ENCODE data around the gene ARMC5. TPM values are rescaled to one million over a fixed set of nuclear protein-coding genes. Genes with fewer than 3 reads are reported as not detected.

The ARMC5 gene
- polyA plus RNA-seq, 1 of the 3 experiments (the other 2 are of a cell fraction): 8.9 TPM

DNA sequence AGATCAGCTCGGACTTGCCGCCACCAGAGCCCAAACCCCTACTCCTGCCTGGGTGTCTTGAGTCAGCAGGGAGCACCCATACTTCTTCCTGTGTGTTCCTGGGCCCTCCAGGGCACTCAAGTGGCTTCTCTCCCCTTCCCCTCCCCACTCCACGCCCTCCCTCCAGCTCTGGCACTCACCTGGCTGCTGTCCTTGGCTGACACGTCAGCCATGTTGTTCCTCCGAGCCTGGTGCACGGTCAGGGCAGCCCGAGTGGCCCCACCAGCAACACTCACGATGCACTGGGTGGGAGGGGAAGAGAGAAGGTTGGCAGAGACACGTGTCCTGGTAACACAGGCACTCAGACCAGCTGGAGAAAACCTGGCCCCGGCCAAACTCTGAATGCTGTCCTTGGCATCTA, 37.4 kb downstream of the ARMC5 start:
- ChIA-PET POLR2A (interaction anchor here (0.7 to 2.6 kb wide), 2 partner anchors 11 to 15 kb away, joined by 3 to 8 read pairs; partner anchors contain the start of gene RUSF1), CTCF (interaction anchor here (0.8 to 2.2 kb wide), 2 partner anchors 36 to 38 kb away, joined by 4 to 8 read pairs; no protein-coding TSS in a partner anchor)
- Histone ChIP-seq H3K4me3 (ENCODE audit: low read depth in 2 of 2, low read length in 1 of 2) (no peak overlapping the region), H3K36me3 (replicated peaks in 1 of 2; ENCODE audit: control insufficient read depth in 1 of 2, insufficient read depth in 2 of 2, low read length in 1 of 2) (peaks cover 9 to 66% of the 10 kb centered on the region in 2 experiments), H3K27me3 (ENCODE audit: insufficient read depth) (no peaks in the 10 kb centered on the region), H3K4me2 (no peak overlapping the region), H3K79me2 (ENCODE audit: insufficient read depth) (no peaks in the 10 kb centered on the region), H4K20me1 (ENCODE audit: insufficient read depth) (no peaks in the 10 kb centered on the region; the same call in 1 of the 2 replicates), H3K4me1 (ENCODE audit: control insufficient read depth in 1 of 2, insufficient read depth in 2 of 2, low read depth in 1 of 2, low read length in 1 of 2) (no peaks in the 10 kb centered on the region), H3K27ac (ENCODE audit: low read depth in 2 of 2, low read length in 1 of 2) (no peak overlapping the region), H2AFZ (ENCODE audit: low read depth) (no peak overlapping the region), H3F3A (replicated peaks; ENCODE audit: insufficient read depth) (no peaks in the 10 kb centered on the region), H3K9me3 (no peaks in the 10 kb centered on the region), H3K9me2 (no peaks in the 10 kb centered on the region), H3K9ac (no peak overlapping the region)
- no CpG with 5 or more reads among the region's 10 CpGs for WGBS (ENCODE audit: low lambda C conversion rate)
- no peak for TF ChIP-seq GABPA (IDR thresholded peaks at IDR 0.05; ENCODE audit: low read depth)
- TF ChIP-seq SMC3 (IDR thresholded peaks at IDR 0.05; ENCODE audit: low read depth, low read length): no peak
- TF ChIP-seq JUND (IDR thresholded peaks at IDR 0.05): no peak
- no peak for TF ChIP-seq NFIC (IDR thresholded peaks at IDR 0.05; ENCODE audit: borderline replicate concordance)
- TF ChIP-seq MEF2A (IDR thresholded peaks at IDR 0.05; ENCODE audit: borderline replicate concordance, low read depth): no peak
- TF ChIP-seq RFX5 (IDR thresholded peaks at IDR 0.05; ENCODE audit: low read length): no peak
- TF ChIP-seq YY1 (IDR thresholded peaks at IDR 0.05; ENCODE audit: low read depth): no peak
- no peak for TF ChIP-seq FOXM1 (IDR thresholded peaks at IDR 0.05; ENCODE audit: low read depth)
- TF ChIP-seq, protein P1, sequence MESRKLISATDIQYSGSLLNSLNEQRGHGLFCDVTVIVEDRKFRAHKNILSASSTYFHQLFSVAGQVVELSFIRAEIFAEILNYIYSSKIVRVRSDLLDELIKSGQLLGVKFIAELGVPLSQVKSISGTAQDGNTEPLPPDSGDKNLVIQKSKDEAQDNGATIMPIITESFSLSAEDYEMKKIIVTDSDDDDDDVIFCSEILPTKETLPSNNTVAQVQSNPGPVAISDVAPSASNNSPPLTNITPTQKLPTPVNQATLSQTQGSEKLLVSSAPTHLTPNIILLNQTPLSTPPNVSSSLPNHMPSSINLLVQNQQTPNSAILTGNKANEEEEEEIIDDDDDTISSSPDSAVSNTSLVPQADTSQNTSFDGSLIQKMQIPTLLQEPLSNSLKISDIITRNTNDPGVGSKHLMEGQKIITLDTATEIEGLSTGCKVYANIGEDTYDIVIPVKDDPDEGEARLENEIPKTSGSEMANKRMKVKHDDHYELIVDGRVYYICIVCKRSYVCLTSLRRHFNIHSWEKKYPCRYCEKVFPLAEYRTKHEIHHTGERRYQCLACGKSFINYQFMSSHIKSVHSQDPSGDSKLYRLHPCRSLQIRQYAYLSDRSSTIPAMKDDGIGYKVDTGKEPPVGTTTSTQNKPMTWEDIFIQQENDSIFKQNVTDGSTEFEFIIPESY (IDR thresholded peaks at IDR 0.05; ENCODE audit: borderline replicate concordance, low read depth): no peak
- TF ChIP-seq CHD2 (IDR thresholded peaks at IDR 0.05; ENCODE audit: low read length, partially characterized antibody): no peak
- no peak for DNase-seq

DNA sequence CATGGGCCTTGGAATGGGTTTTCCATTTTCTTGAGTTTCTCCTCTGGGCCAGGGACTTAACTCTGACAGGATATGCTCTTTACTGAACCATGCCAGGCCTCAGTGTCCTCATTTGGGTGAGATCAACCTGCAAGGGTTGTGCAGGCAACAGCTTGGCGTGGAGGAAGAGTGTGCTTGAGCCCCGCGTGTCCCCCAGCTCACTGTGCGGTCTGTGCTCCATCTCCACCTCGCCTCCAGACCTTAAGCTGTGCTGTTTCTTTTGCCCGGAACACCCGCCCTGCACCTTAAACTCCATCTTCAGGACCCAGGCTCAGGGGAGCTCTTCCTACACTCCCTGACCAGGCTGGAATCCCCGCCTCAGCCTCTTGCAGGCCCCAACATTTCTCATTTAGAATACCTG, 39.2 kb downstream of the ARMC5 start:
- no peaks in the 10 kb centered on the region for H3K27me3 ChIP-seq (ENCODE audit: insufficient read depth)
- no peak for DNase-seq
- no peaks in the 10 kb centered on the region for H3F3A ChIP-seq (replicated peaks; ENCODE audit: insufficient read depth)
- H3K9me2 ChIP-seq: no peaks in the 10 kb centered on the region
- CTCF ChIA-PET: no interaction called here
- no peak overlapping the region for H2AFZ ChIP-seq (ENCODE audit: low read depth)
- H3K4me3 ChIP-seq (ENCODE audit: low read depth in 2 of 2, low read length in 1 of 2): no peak overlapping the region
- no peak overlapping the region for H3K4me2 ChIP-seq
- no peaks in the 10 kb centered on the region for H3K9me3 ChIP-seq
- no peaks in the 10 kb centered on the region; the same call in 1 of the 2 replicates for H4K20me1 ChIP-seq (ENCODE audit: insufficient read depth)
- no peak overlapping the region for H3K27ac ChIP-seq (ENCODE audit: low read depth in 2 of 2, low read length in 1 of 2)
- H3K79me2 ChIP-seq (ENCODE audit: insufficient read depth): no peaks in the 10 kb centered on the region
- POLR2A ChIA-PET: no interaction called here
- TF ChIP-seq YY1 (IDR thresholded peaks at IDR 0.05; ENCODE audit: low read depth): no peak
- no peak for TF ChIP-seq TEAD4 (IDR thresholded peaks at IDR 0.05; ENCODE audit: borderline replicate concordance, insufficient read depth)
- no peak for TF ChIP-seq GABPA (IDR thresholded peaks at IDR 0.05; ENCODE audit: low read depth)
- TF ChIP-seq, protein P2, sequence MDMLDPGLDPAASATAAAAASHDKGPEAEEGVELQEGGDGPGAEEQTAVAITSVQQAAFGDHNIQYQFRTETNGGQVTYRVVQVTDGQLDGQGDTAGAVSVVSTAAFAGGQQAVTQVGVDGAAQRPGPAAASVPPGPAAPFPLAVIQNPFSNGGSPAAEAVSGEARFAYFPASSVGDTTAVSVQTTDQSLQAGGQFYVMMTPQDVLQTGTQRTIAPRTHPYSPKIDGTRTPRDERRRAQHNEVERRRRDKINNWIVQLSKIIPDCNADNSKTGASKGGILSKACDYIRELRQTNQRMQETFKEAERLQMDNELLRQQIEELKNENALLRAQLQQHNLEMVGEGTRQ (IDR thresholded peaks at IDR 0.05; ENCODE audit: borderline replicate concordance, low read depth, low read length): no peak
- TF ChIP-seq, protein P3, sequence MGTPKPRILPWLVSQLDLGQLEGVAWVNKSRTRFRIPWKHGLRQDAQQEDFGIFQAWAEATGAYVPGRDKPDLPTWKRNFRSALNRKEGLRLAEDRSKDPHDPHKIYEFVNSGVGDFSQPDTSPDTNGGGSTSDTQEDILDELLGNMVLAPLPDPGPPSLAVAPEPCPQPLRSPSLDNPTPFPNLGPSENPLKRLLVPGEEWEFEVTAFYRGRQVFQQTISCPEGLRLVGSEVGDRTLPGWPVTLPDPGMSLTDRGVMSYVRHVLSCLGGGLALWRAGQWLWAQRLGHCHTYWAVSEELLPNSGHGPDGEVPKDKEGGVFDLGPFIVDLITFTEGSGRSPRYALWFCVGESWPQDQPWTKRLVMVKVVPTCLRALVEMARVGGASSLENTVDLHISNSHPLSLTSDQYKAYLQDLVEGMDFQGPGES (IDR thresholded peaks at IDR 0.05; ENCODE audit: low read depth, low read length): no peak
- TF ChIP-seq, protein P4, sequence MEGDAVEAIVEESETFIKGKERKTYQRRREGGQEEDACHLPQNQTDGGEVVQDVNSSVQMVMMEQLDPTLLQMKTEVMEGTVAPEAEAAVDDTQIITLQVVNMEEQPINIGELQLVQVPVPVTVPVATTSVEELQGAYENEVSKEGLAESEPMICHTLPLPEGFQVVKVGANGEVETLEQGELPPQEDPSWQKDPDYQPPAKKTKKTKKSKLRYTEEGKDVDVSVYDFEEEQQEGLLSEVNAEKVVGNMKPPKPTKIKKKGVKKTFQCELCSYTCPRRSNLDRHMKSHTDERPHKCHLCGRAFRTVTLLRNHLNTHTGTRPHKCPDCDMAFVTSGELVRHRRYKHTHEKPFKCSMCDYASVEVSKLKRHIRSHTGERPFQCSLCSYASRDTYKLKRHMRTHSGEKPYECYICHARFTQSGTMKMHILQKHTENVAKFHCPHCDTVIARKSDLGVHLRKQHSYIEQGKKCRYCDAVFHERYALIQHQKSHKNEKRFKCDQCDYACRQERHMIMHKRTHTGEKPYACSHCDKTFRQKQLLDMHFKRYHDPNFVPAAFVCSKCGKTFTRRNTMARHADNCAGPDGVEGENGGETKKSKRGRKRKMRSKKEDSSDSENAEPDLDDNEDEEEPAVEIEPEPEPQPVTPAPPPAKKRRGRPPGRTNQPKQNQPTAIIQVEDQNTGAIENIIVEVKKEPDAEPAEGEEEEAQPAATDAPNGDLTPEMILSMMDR (IDR thresholded peaks at IDR 0.05): no peak
- no peak for TF ChIP-seq JUND (IDR thresholded peaks at IDR 0.05)
- TF ChIP-seq RCOR1 (IDR thresholded peaks at IDR 0.05; ENCODE audit: low read length): no peak
- TF ChIP-seq FOSL2 (IDR thresholded peaks at IDR 0.05; ENCODE audit: borderline replicate concordance, low read depth): no peak
- no peak for TF ChIP-seq FOXJ3 (CRISPR knock-in tag; IDR thresholded peaks at IDR 0.05)
- no peak for TF ChIP-seq FOXM1 (IDR thresholded peaks at IDR 0.05; ENCODE audit: low read depth)
- TF ChIP-seq SIN3A (IDR thresholded peaks at IDR 0.05; ENCODE audit: borderline replicate concordance, low read depth, low read length): no peak
- no peak for TF ChIP-seq NFIC (IDR thresholded peaks at IDR 0.05; ENCODE audit: borderline replicate concordance)
- no peak for TF ChIP-seq RAD21 (IDR thresholded peaks at IDR 0.05; ENCODE audit: low read length)
- TF ChIP-seq TAF1 (IDR thresholded peaks at IDR 0.05; ENCODE audit: borderline replicate concordance, low read depth, low read length): no peak
- H3K36me3 ChIP-seq (replicated peaks in 1 of 2; ENCODE audit: control insufficient read depth in 1 of 2, insufficient read depth in 2 of 2, low read length in 1 of 2): peaks cover 10 to 51% of the 10 kb centered on the region in 2 experiments
- no peaks in the 10 kb centered on the region for H3K4me1 ChIP-seq (ENCODE audit: control insufficient read depth in 1 of 2, insufficient read depth in 2 of 2, low read depth in 1 of 2, low read length in 1 of 2)
- H3K9ac ChIP-seq: no peak overlapping the region
- WGBS (ENCODE audit: low lambda C conversion rate): 100% methylated on average over 8 of the region's 8 CpGs
